Esophagus (tissue), 2 donors: ENCODE data around the gene PCBP3. TPM values are rescaled to one million over a fixed set of nuclear protein-coding genes. Genes with fewer than 3 reads are reported as not detected.

Source experiments
- H3K27ac ChIP-seq, 2 donors: one replicate each; pipeline ENCODE4 v1.5.1; 2013; ENCODE audit warnings: low read depth in 2 of 2, mild to moderate bottlenecking in 2 of 2, inconsistent platforms in 1 of 2, low read length in 1 of 2, moderate library complexity in 1 of 2
- H3K27me3 ChIP-seq, 2 donors: one replicate each; pipeline ENCODE4 v1.6.1; 2013; ENCODE audit warnings: low read length in 2 of 2, control low read depth in 1 of 2, mild to moderate bottlenecking in 1 of 2; ENCODE audit not compliant: insufficient read depth in 2 of 2, control insufficient read depth in 1 of 2
- H3K36me3 ChIP-seq, 2 donors: one replicate each; pipeline ENCODE4 v1.6.1; 2013; ENCODE audit warnings: low read length in 1 of 2; ENCODE audit not compliant: control insufficient read depth in 2 of 2, insufficient read depth in 2 of 2
- H3K4me1 ChIP-seq, 2 donors: one replicate each; pipeline ENCODE4 v1.6.1; 2013; ENCODE audit warnings: low read length in 1 of 2; ENCODE audit not compliant: control insufficient read depth in 2 of 2, insufficient read depth in 2 of 2
- H3K4me3 ChIP-seq, 2 donors: one replicate each; pipeline ENCODE4 v1.5.1; 2013; ENCODE audit warnings: low read length in 2 of 2, mild to moderate bottlenecking in 2 of 2, low read depth in 1 of 2, moderate library complexity in 1 of 2
- H3K9me3 ChIP-seq, 2 donors: one replicate each; pipeline ENCODE4 v1.6.1; 2013; ENCODE audit warnings: mild to moderate bottlenecking in 2 of 2, low read depth in 1 of 2, low read length in 1 of 2, moderate library complexity in 1 of 2; ENCODE audit not compliant: control insufficient read depth in 2 of 2, insufficient read depth in 1 of 2
- WGBS, 2 donors: extraction: QIAGEN DNeasy Blood & Tissue Kit; methylation state at CpG; one replicate each; pipeline ENCODE4 v1.1.7; 2013; 5-methylcytosine and 5-hydroxymethylcytosine counted together
- polyA plus RNA-seq, 2 donors: library from polyadenylated mRNA; stranded (reverse); fragments of 200-250 nt; gene quantifications; one replicate each; pipeline ENCODE4 v1.2.3, GENCODE V29; 2013
- donor health status: healthy with polysubstance abuse.
- donor health status: Bipolar disorder and iron deficiency.

Gene PCBP3
- polyA plus RNA-seq, 2 donors = 0.24 to 0.67 TPM

- Histone ChIP-seq H3K9me3 (no peaks in the 10 kb centered on the region), H3K4me1 (no peaks in the 10 kb centered on the region), H3K27ac (no peak overlapping the region), H3K27me3 (peaks cover 0 to 2% of the 10 kb centered on the region in 2 donors), H3K4me3 (no peak overlapping the region), H3K36me3 (no peaks in the 10 kb centered on the region)
- WGBS, 2 donors = 77 to 83% methylated on average over 2 of the region's 2 CpGs
Observed at GRCh38 chr21:45727390-45727789, 83.9 kb downstream of the PCBP3 start.

- no peaks in the 10 kb centered on the region for H3K9me3 ChIP-seq
- H3K27ac ChIP-seq = no peak overlapping the region
- H3K4me3 ChIP-seq = no peak overlapping the region
- no peaks in the 10 kb centered on the region for H3K27me3 ChIP-seq
- no peaks in the 10 kb centered on the region for H3K36me3 ChIP-seq
- H3K4me1 ChIP-seq = peaks cover 0 to 3% of the 10 kb centered on the region in 2 donors
- WGBS, 2 donors = 84 to 87% methylated on average over 14 of the region's 14 CpGs
Observed at GRCh38 chr21:45735259-45736000, 91.9 kb downstream of the PCBP3 start.

- H3K36me3 ChIP-seq = no peaks in the 10 kb centered on the region
Observed at GRCh38 chr21:45736042-45736689, 92.6 kb downstream of the PCBP3 start.

GRCh38 chr21:45736690-45737484 is 93.4 kb downstream of the PCBP3 start:
- H3K4me3 ChIP-seq = no peak overlapping the region
- WGBS, 2 donors = 48 to 50% methylated on average over 17 of the region's 17 CpGs

More at GRCh38 chr21:45736042-45736689, 92.6 kb downstream of the PCBP3 start:
- peaks cover 0 to 3% of the 10 kb centered on the region in 2 donors for H3K4me1 ChIP-seq
- no peak overlapping the region for H3K4me3 ChIP-seq
- no peaks in the 10 kb centered on the region for H3K9me3 ChIP-seq
- 58 to 70% methylated on average over 10 of the region's 10 CpGs for WGBS, 2 donors
- no peaks in the 10 kb centered on the region for H3K27me3 ChIP-seq
- no peak overlapping the region for H3K27ac ChIP-seq

DNA sequence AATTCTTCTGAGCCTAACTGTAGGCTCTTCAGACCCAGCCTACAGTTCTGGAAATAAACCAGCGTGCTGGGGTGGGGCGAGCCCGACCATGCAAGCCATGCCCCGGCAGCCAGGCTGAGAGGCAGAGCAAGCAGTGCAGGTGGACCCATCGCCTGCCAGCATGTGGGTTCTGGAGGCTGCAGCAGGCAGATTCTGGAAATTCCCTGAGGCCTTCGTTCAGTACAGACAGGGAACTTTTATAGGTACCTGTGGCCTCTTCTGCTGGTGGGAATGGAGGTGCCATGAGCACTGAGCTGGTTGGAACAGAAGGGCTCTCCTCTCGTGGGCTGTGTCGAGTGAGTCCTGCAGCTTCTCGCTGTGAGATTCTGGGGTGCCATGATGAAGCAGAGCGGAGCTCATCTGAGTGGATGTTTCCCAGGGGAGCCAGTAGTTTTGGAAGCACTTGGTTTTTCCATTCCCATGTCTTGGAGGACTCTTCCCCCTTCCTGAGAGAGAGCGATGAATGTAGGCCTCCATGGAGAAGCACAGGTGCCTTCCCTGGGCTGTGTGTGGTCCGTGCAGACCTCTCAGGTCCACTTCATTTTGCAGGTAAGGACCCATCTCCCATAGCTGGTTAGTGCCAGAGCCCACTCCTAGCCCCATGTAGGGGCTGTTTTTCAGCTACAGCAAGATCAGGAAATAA is 94.1 kb downstream of the PCBP3 start:
- Histone ChIP-seq H3K4me3 (no peak overlapping the region), H3K36me3 (no peaks in the 10 kb centered on the region), H3K9me3 (no peaks in the 10 kb centered on the region), H3K27me3 (no peaks in the 10 kb centered on the region), H3K27ac (no peak overlapping the region), H3K4me1 (peaks cover 0 to 3% of the 10 kb centered on the region in 2 donors)
- 65 to 69% methylated on average over 12 of the region's 12 CpGs for WGBS, 2 donors

More at GRCh38 chr21:45736690-45737484, 93.4 kb downstream of the PCBP3 start:
- Histone ChIP-seq H3K9me3 (no peaks in the 10 kb centered on the region), H3K36me3 (no peaks in the 10 kb centered on the region), H3K4me1 (peaks cover 0 to 3% of the 10 kb centered on the region in 2 donors), H3K27ac (no peak overlapping the region), H3K27me3 (no peaks in the 10 kb centered on the region)

DNA sequence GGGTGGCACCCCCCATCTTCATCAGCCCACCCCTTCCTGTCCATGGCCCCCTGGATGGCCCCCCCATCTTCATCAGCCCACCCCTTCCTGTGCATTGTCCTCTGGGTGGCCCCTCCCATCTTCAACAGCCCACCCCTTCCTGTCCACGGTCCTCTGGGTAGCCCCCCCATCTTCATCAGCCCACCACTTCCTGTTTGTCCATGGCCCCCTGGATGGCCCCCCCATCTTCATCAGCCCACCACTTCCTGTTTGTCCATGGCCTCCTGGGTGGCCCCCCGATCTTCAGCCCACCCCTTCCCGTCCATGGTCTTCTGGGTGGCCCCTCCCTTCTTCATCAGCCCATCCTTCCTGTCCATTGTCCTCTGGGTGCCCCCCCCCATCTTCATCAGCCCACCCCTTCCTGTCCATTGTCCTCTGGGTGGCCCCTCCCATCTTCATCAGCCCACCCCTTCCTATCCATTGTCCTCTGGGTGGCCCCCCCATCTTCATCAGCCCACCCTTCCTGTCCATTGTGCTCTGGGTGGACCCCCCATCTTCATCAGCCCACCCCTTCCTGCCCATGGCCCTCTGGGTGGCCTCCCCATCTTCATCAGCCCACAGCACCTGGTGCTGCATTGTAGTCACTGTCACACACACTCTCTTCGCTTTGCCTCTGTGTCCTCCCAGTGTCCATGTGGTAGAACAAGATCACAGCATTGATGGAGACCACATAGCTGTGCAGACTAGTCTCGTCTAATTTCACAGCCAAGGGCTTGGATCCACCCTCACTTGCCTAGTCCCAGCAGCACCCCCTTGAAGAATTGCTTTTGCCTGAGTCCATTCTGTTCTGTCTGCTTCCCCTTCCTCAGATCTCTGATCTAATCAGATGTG is 95.9 kb downstream of the PCBP3 start:
- 70 to 71% methylated on average over 5 of the region's 5 CpGs for WGBS, 2 donors
- Histone ChIP-seq H3K9me3 (no peaks in the 10 kb centered on the region), H3K36me3 (no peaks in the 10 kb centered on the region), H3K27ac (no peak overlapping the region), H3K27me3 (no peaks in the 10 kb centered on the region), H3K4me1 (peaks cover 0 to 3% of the 10 kb centered on the region in 2 donors), H3K4me3 (no peak overlapping the region)

- Histone ChIP-seq H3K27ac (no peak overlapping the region), H3K4me3 (no peak overlapping the region), H3K9me3 (no peaks in the 10 kb centered on the region), H3K27me3 (no peaks in the 10 kb centered on the region), H3K4me1 (peaks cover 0 to 3% of the 10 kb centered on the region in 2 donors), H3K36me3 (no peaks in the 10 kb centered on the region)
- 80 to 83% methylated on average over 9 of the region's 9 CpGs for WGBS, 2 donors
Observed at GRCh38 chr21:45740088-45740440, 96.5 kb downstream of the PCBP3 start.

- no peaks in the 10 kb centered on the region for H3K36me3 ChIP-seq
- WGBS, 2 donors = 68 to 70% methylated on average over 14 of the region's 14 CpGs
- peaks cover 0 to 3% of the 10 kb centered on the region in 2 donors for H3K4me1 ChIP-seq
Observed at GRCh38 chr21:45740491-45741357, 97.2 kb downstream of the PCBP3 start.

More at GRCh38 chr21:45740491-45741357, 97.2 kb downstream of the PCBP3 start:
- no peak overlapping the region for H3K27ac ChIP-seq
- peaks cover 0 to 4% of the 10 kb centered on the region in 2 donors for H3K9me3 ChIP-seq
- no peak overlapping the region for H3K4me3 ChIP-seq
- no peaks in the 10 kb centered on the region for H3K27me3 ChIP-seq
